WERI-Rb-1 (cell line): ENCODE data around the gene AJM1.
"Not testable (repeated sequence)": the region's sequence is repeated elsewhere in the genome, so short reads cannot be mapped to it uniquely, and the experiment has no call there.

Source experiments
- DNase-seq: peaks from one replicate; pipeline ENCODE4 v3.0.0-alpha.2; 2020
- H3K27ac ChIP-seq: fragments of 250-450 bp; sonication (Bioruptor Pico); 2 replicates; pipeline ENCODE4 v1.5.1; 2020; ENCODE audit warnings: mild to moderate bottlenecking, moderate library complexity
- H3K27me3 ChIP-seq: fragments of 250-450 bp; sonication (Bioruptor Pico); 2 replicates; pipeline ENCODE4 v1.5.1; 2021; ENCODE audit warnings: mild to moderate bottlenecking, low read depth, moderate library complexity; ENCODE audit not compliant: insufficient read depth, severe bottlenecking
- H3K36me3 ChIP-seq: fragments of 250-450 bp; sonication (Bioruptor Pico); 2 replicates; pipeline ENCODE4 v1.5.1; 2020; ENCODE audit warnings: mild to moderate bottlenecking, moderate library complexity
- H3K4me3 ChIP-seq: 2 replicates; pipeline ENCODE4 v1.5.1; 2011; ENCODE audit warnings: low read depth, mild to moderate bottlenecking, control low read depth, low read length
- H3K9me3 ChIP-seq: fragments of 250-450 bp; sonication (Bioruptor Pico); 2 replicates; pipeline ENCODE4 v1.5.1; 2021; ENCODE audit warnings: mild to moderate bottlenecking, moderate library complexity; ENCODE audit not compliant: severe bottlenecking
- CTCF ChIP-seq: IDR thresholded peaks from 2 replicates; pipeline ENCODE4 v1.5.1; 2011; ENCODE audit warnings: low read depth, mild to moderate bottlenecking, control low read depth, inconsistent platforms, low read length

The AJM1 gene

GRCh38 chr9:136829412-136829811 is 12.9 kb upstream of the AJM1 start:
- H3K36me3 ChIP-seq, result peaks cover 86% of the 10 kb centered on the region

GRCh38 chr9:136829981-136830885 is 12.0 kb upstream of the AJM1 start:
- TF ChIP-seq CTCF, result no peak
- Histone ChIP-seq H3K27ac (no peak overlapping the region), H3K36me3 (peaks cover 82% of the 10 kb centered on the region)

More at GRCh38 chr9:136829412-136829811, 12.9 kb upstream of the AJM1 start:
- DNase-seq, result no peak
- Histone ChIP-seq H3K27me3 (no peaks in the 10 kb centered on the region), H3K9me3 (no peaks in the 10 kb centered on the region), H3K27ac (no peak overlapping the region), H3K4me3 (no peak overlapping the region)
- TF ChIP-seq CTCF, result no peak

DNA sequence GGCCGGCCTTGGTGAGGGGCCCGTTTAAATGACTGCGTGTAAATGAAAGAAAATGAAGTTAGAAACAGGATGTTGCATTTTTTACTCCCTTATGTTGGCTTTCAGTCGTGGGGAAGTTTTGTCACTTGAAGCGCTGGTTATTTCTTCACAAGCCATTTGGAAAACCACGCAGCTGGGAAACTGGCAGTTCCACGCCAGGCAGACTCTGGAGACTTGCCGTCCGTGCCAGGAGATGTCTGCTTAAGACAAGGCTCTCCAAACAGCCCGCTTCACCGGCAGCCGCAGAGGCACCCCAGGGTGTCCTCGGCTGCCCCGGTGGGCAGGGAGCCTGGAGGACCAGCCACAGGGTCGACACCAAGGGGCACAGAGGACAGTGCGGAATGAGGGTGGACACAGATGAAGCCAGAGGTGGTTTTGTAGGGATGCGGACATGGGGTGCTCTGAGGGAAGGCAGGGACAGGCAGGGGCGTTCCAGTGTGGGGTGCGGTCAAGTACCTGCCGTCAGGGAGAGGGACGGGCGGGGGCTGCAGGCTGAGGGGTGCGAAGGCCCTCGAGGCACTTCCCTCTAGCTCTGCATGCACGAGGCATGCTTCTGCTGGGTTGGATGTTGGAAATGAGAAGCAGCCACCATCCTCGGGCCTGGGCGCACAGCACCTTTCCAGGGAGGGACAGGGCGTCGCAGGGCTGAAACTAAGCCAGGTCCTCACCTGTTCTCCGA is 11.1 kb upstream of the AJM1 start:
- Histone ChIP-seq H3K27me3 (no peaks in the 10 kb centered on the region), H3K9me3 (no peaks in the 10 kb centered on the region), H3K36me3 (peaks cover 83% of the 10 kb centered on the region), H3K27ac (no peak overlapping the region), H3K4me3 (no peak overlapping the region)
- no peak for DNase-seq
- no peak for TF ChIP-seq CTCF

More at GRCh38 chr9:136829981-136830885, 12.0 kb upstream of the AJM1 start:
- H3K27me3 ChIP-seq, result no peaks in the 10 kb centered on the region
- H3K9me3 ChIP-seq, result no peaks in the 10 kb centered on the region
- no peak overlapping the region for H3K4me3 ChIP-seq
- no peak for DNase-seq

- H3K36me3 ChIP-seq, result peaks cover 83% of the 10 kb centered on the region
- no peaks in the 10 kb centered on the region for H3K27me3 ChIP-seq
- H3K27ac ChIP-seq, result no peak overlapping the region
- no peaks in the 10 kb centered on the region for H3K9me3 ChIP-seq
- DNase-seq, result no peak
- no peak for TF ChIP-seq CTCF
- H3K4me3 ChIP-seq, result no peak overlapping the region
Observed at GRCh38 chr9:136831720-136832104, 10.6 kb upstream of the AJM1 start.

DNA sequence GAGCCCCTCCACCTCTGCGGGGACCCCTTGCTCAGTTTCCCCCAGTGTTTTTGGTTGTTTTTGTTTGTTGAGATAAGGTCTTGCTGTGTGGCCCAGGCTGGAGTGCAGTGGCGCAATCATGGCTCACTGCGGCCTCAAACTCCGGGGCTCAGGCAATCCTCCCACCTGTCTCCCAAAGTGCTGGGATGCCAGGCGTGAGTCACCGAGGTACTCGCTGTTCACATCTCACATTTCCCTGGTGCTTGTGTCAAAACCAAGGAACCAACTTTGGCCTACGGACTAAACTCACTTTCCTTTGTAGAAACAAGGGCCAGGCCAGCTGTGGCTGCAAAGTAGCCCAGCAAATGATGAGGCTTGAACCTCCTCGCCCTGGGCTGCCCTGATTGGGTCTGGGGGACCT is 9.7 kb upstream of the AJM1 start:
- Histone ChIP-seq H3K4me3 (no peak overlapping the region), H3K9me3 (no peaks in the 10 kb centered on the region), H3K27ac (no peak overlapping the region), H3K36me3 (peaks cover 78% of the 10 kb centered on the region), H3K27me3 (no peaks in the 10 kb centered on the region)
- DNase-seq, result no peak
- no peak for TF ChIP-seq CTCF

DNA sequence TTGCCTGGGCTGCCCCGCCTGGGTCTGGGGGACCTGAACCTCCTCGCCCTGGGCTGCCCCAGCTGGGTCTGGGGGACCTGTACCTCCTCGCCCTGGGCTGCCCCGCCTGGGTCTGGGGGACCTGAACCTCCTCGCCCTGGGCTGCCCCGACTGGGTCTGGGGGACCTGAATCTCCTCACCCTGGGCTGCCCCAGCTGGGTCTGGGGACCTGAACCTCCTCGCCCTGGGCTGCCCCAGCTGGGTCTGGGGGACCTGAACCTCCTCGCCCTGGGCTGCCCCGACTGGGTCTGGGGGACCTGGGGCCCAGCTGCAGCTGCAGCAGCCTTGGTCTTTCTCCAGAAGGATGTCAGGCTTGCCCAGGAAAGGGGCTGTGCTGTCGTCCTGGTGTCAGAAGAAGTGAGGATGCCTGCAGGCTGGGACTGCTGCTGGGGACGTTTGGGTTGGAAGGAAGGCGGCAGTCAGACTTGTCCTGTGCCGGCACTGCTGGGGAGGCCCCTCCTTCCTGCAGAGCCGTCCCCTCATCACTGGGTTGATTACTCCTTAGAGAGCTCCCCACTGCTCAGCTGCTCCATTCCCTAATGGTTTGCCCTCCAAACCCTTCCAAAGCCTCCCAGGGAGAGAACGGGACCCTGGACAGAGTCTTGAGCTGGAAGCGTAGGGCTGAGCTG is 8.8 kb upstream of the AJM1 start:
- H3K36me3 ChIP-seq, result peaks cover 69% of the 10 kb centered on the region

More for the DNA sequence above, 8.8 kb upstream of the AJM1 start:
- H3K27me3 ChIP-seq, H3K4me3 ChIP-seq, H3K9me3 ChIP-seq, H3K27ac ChIP-seq, DNase-seq: not testable (repeated sequence)
